Hepatocyte (in vitro differentiated cells): ENCODE results near the gene CPNE6. TPM values are rescaled to one million over a fixed set of nuclear protein-coding genes. Genes with fewer than 3 reads are reported as not detected.

Experiments
- DNase-seq: peaks from one replicate; pipeline ENCODE4 v3.0.0-alpha.2; 2016; ENCODE audit warnings: low spot score
- H2AFZ ChIP-seq: fragments of 200-600 bp; sonication (generic); 2 replicates; pipeline ENCODE4 v1.6.0; 2016; ENCODE audit warnings: antibody characterized with exemption, mild to moderate bottlenecking
- H3K27ac ChIP-seq: fragments of 200-600 bp; sonication (generic); 2 replicates; pipeline ENCODE4 v1.5.1; 2016; ENCODE audit warnings: mild to moderate bottlenecking
- H3K27me3 ChIP-seq: fragments of 200-600 bp; sonication (generic); 2 replicates; pipeline ENCODE4 v1.6.1; 2016
- H3K36me3 ChIP-seq: fragments of 200-600 bp; sonication (generic); replicated peaks from 2 replicates; pipeline ENCODE4 v1.5.1; 2016; ENCODE audit warnings: low read depth; ENCODE audit not compliant: insufficient read depth
- H3K4me1 ChIP-seq: fragments of 200-600 bp; sonication (generic); 2 replicates; pipeline ENCODE4 v1.5.1; 2016; ENCODE audit warnings: mild to moderate bottlenecking, moderate library complexity; ENCODE audit not compliant: insufficient read depth
- H3K4me2 ChIP-seq: fragments of 200-600 bp; sonication (generic); 2 replicates; pipeline ENCODE4 v1.6.0; 2016
- H3K4me3 ChIP-seq: fragments of 200-600 bp; sonication (generic); 2 replicates; pipeline ENCODE4 v1.5.1; 2016; ENCODE audit warnings: mild to moderate bottlenecking
- H3K79me2 ChIP-seq: fragments of 200-600 bp; sonication (generic); 2 replicates; pipeline ENCODE4 v1.6.0; 2017; ENCODE audit warnings: mild to moderate bottlenecking
- H3K9me2 ChIP-seq: fragments of 200-600 bp; sonication (generic); replicated peaks from 2 replicates; pipeline ENCODE4 v1.6.0; 2017; ENCODE audit warnings: mild to moderate bottlenecking; ENCODE audit not compliant: insufficient read depth
- H3K9me3 ChIP-seq: fragments of 200-600 bp; sonication (generic); 2 replicates; pipeline ENCODE4 v1.5.1; 2016; ENCODE audit warnings: low read depth, mild to moderate bottlenecking
- H4K20me1 ChIP-seq: fragments of 200-600 bp; sonication (generic); 2 replicates; pipeline ENCODE4 v1.6.0; 2016; ENCODE audit warnings: mild to moderate bottlenecking; ENCODE audit not compliant: insufficient read depth, poor library complexity, severe bottlenecking
- EZH2 ChIP-seq: fragments of 200-600 bp; sonication (generic); IDR thresholded peaks from 2 replicates; pipeline ENCODE4 v1.6.1; 2016; ENCODE audit warnings: antibody characterized with exemption, mild to moderate bottlenecking, borderline replicate concordance
- EZH2phosphoT487 ChIP-seq: fragments of 200-600 bp; sonication (generic); IDR thresholded peaks from one replicate; pipeline ENCODE4 v1.6.1; 2018; ENCODE audit warnings: antibody characterized with exemption, mild to moderate bottlenecking, low read depth, moderate library complexity; ENCODE audit not compliant: unreplicated experiment, severe bottlenecking
- WGBS: methylation state at CpG from one replicate; pipeline ENCODE4 v1.1.6; 2016; ENCODE audit warnings: low lambda C conversion rate; ENCODE audit errors: missing lambda C conversion rate; 5-methylcytosine and 5-hydroxymethylcytosine counted together
- polyA plus RNA-seq: library from polyadenylated mRNA; unstranded; fragments of >200 nt; fragmentation: Nextera tagmentation; extraction: Ambion mirVana; gene quantifications from 2 replicates; pipeline ENCODE4 v1.2.1, GENCODE V29; 2016
- total RNA-seq: library from RNA; depleted of rRNA; stranded (reverse); fragments of >200 nt; gene quantifications from 2 replicates; pipeline ENCODE4 v1.2.3, GENCODE V29; 2014
- TF ChIP-seq, protein P1 (sequence below): fragments of 200-600 bp; sonication (generic); IDR thresholded peaks from 2 replicates; pipeline ENCODE4 v1.5.1; 2016; ENCODE audit warnings: antibody characterized with exemption, mild to moderate bottlenecking; ENCODE audit not compliant: poor library complexity

The CPNE6 gene
- total and polyA plus RNA-seq, 2 experiments from 2014 or later, result not detected

DNA sequence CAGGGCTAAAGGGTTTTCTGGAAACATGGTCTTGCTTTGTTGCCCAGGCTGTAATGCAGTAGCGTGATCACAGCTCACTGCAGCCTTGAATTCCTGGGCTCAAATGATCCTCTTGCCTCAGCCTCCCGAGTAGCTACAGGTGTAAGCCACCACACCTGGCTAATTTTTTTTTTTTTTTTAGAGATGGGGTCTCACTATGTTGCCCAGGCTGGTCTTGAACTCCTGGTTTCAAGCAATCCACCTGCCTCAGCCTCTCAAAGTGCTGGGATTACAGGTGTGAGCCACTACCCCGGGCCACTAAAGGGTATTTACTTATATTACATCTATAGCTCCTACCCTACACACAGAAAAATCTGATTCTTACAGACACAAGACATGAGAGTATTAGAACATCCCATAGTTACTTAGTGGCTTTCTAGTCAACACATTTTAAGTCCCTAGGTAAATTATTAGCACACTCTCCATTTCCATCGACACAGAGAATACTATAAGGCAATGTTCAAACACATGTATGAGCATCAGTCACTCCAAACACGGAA, 37.0 kb downstream of the CPNE6 start:
- H3K4me3 ChIP-seq, result no peak overlapping the region
- no peaks in the 10 kb centered on the region for H3K36me3 ChIP-seq
- no peaks in the 10 kb centered on the region for H3K4me1 ChIP-seq
- peaks cover 3% of the 10 kb centered on the region for H3K79me2 ChIP-seq
- WGBS, result 34% methylated on average over 5 of the region's 5 CpGs
- H3K27ac ChIP-seq, result no peak overlapping the region
- no peaks in the 10 kb centered on the region for H4K20me1 ChIP-seq
- H3K4me2 ChIP-seq, result no peak overlapping the region
- H3K9me2 ChIP-seq, result no peaks in the 10 kb centered on the region
- no peaks in the 10 kb centered on the region for H3K27me3 ChIP-seq
- H3K9me3 ChIP-seq, result no peaks in the 10 kb centered on the region
- no peak overlapping the region for H2AFZ ChIP-seq
- DNase-seq, result no peak
- TF ChIP-seq EZH2 (no peak), EZH2phosphoT487 (no peak)
- TF ChIP-seq, protein P1, sequence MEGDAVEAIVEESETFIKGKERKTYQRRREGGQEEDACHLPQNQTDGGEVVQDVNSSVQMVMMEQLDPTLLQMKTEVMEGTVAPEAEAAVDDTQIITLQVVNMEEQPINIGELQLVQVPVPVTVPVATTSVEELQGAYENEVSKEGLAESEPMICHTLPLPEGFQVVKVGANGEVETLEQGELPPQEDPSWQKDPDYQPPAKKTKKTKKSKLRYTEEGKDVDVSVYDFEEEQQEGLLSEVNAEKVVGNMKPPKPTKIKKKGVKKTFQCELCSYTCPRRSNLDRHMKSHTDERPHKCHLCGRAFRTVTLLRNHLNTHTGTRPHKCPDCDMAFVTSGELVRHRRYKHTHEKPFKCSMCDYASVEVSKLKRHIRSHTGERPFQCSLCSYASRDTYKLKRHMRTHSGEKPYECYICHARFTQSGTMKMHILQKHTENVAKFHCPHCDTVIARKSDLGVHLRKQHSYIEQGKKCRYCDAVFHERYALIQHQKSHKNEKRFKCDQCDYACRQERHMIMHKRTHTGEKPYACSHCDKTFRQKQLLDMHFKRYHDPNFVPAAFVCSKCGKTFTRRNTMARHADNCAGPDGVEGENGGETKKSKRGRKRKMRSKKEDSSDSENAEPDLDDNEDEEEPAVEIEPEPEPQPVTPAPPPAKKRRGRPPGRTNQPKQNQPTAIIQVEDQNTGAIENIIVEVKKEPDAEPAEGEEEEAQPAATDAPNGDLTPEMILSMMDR, result no peak

DNA sequence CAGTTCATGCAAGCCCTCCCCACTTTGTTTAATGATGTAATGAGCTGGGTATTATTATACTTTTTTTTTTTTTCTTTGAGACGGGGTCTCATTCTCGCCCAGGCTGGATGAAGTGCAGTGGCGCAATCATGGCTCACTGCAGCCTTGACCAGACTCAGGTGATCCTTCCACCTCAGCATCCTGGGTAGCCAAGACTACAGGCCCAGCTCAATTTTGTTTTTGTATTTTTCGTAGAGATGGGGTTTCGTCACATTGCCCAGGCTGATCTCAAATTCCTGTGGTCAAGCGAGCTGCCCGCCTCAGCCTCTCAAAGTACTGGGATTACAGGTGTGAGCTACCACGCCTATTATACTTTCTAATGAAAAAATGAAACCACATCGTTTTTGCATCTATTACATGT, 38.7 kb downstream of the CPNE6 start:
- DNase-seq, result no peak
- Histone ChIP-seq H3K79me2 (peaks cover 3% of the 10 kb centered on the region), H2AFZ (no peak overlapping the region), H4K20me1 (no peaks in the 10 kb centered on the region), H3K9me3 (no peaks in the 10 kb centered on the region), H3K4me2 (no peak overlapping the region), H3K36me3 (no peaks in the 10 kb centered on the region), H3K27me3 (no peaks in the 10 kb centered on the region), H3K27ac (no peak overlapping the region), H3K4me1 (no peaks in the 10 kb centered on the region), H3K4me3 (no peak overlapping the region), H3K9me2 (no peaks in the 10 kb centered on the region)
- 90% methylated on average over 9 of the region's 9 CpGs for WGBS
- TF ChIP-seq EZH2 (no peak), EZH2phosphoT487 (no peak)
- TF ChIP-seq, protein P1, result no peak

DNA sequence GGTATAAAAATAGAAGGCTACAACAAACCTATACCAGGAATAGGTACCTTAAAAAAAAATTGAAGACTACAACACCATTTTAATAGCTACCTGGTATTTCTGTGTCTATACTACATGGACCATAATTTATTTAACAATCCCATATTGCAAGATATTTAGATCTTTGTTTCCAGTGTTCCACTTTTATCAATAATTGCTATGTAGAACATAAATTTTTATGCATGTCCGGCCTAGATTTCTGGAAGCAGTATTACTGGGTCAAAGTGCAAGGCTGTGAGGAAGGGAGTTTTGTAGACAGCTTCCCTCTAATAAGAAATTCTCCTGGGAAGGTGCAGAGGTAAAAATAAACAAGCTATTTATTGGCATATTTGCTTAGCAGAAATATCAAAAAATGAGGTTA, 39.2 kb downstream of the CPNE6 start:
- Histone ChIP-seq H3K27ac (no peak overlapping the region), H3K27me3 (no peaks in the 10 kb centered on the region), H3K4me3 (no peak overlapping the region), H3K4me1 (no peaks in the 10 kb centered on the region), H3K4me2 (no peak overlapping the region), H3K79me2 (peaks cover 3% of the 10 kb centered on the region), H2AFZ (no peak overlapping the region), H3K9me2 (no peaks in the 10 kb centered on the region), H3K36me3 (no peaks in the 10 kb centered on the region), H3K9me3 (no peaks in the 10 kb centered on the region), H4K20me1 (no peaks in the 10 kb centered on the region)
- no peak for DNase-seq
- WGBS, result 80% methylated on average over 1 of the region's 1 CpG
- TF ChIP-seq, protein P1, result no peak
- TF ChIP-seq EZH2, result no peak
- no peak for TF ChIP-seq EZH2phosphoT487
